WTC11 (cell line): ENCODE measurements around the gene LGR6. TPM values are rescaled to one million over a fixed set of nuclear protein-coding genes. Genes with fewer than 3 reads are reported as not detected.

ENCODE experiments used
- ATAC-seq: fragments of 200-7000 bp; cut with Tn5 transposase; 2 replicates; pipeline ENCODE4 v1.10.0; 2021; ENCODE audit warnings: mild to moderate bottlenecking, moderate library complexity
- CTCF ChIA-PET: fragments of 300-600 bp; sonication (Branson Sonifier 250); formaldehyde crosslinking; loops from one replicate; lab custom pipeline; 2021; ENCODE audit warnings: antibody characterized with exemption; lab: Charles Lee
- POLR2A ChIA-PET: fragments of 350-600 bp; sonication (Branson Sonifier 250); formaldehyde crosslinking; loops from one replicate; lab custom pipeline; 2021; ENCODE audit warnings: antibody characterized with exemption; lab: Charles Lee
- DNase-seq: peaks from one replicate; pipeline ENCODE4 v3.0.0; 2021; ENCODE audit warnings: low spot score
- H3K27ac Mint-ChIP-seq: 2 replicates; pipeline ENCODE4 v1.8.0; 2021; ENCODE audit warnings: mixed read lengths
- H3K27me3 Mint-ChIP-seq: 2 replicates; pipeline ENCODE4 v1.8.0; 2021; ENCODE audit warnings: low read depth, mild to moderate bottlenecking, moderate library complexity, mixed read lengths
- H3K36me3 Mint-ChIP-seq: 2 replicates; pipeline ENCODE4 v1.8.0; 2021; ENCODE audit warnings: mixed read lengths
- H3K4me1 Mint-ChIP-seq: 2 replicates; pipeline ENCODE4 v1.8.0; 2022; ENCODE audit warnings: mixed read lengths
- H3K4me3 Mint-ChIP-seq: 2 replicates; pipeline ENCODE4 v1.8.0; 2021; ENCODE audit warnings: mild to moderate bottlenecking, moderate library complexity, mixed read lengths
- H3K9me3 Mint-ChIP-seq: 2 replicates; pipeline ENCODE4 v1.8.0; 2021; ENCODE audit warnings: mixed read lengths
- MYBL2 ChIP-seq: sonication (generic); formaldehyde crosslinking; IDR thresholded peaks from 2 replicates; pipeline ENCODE4 v1.8.1; 2023; ENCODE audit warnings: mild to moderate bottlenecking, moderate library complexity, missing genetic modification reagents
- PRRX2 ChIP-seq: fragments of 250-450 bp; sonication (Bioruptor Pico); IDR thresholded peaks from 2 replicates; pipeline ENCODE4 v1.8.0; 2021; ENCODE audit warnings: mild to moderate bottlenecking
- RELA ChIP-seq: sonication (generic); formaldehyde crosslinking; IDR thresholded peaks from 2 replicates; pipeline ENCODE4 v1.8.1; 2022; ENCODE audit warnings: missing genetic modification reagents, mild to moderate bottlenecking, borderline replicate concordance
- total RNA-seq: library from RNA; stranded (reverse); gene quantifications from 3 replicates; pipeline ENCODE4 v1.2.3, GENCODE V29; 2021
- TF ChIP-seq, protein P1 (sequence below): sonication (generic); formaldehyde crosslinking; IDR thresholded peaks from 2 replicates; pipeline ENCODE4 v1.8.0; 2022; ENCODE audit warnings: mild to moderate bottlenecking, missing genetic modification reagents
- TF ChIP-seq, protein P2 (sequence below): fragments of 250-450 bp; sonication (Bioruptor Pico); IDR thresholded peaks from 2 replicates; pipeline ENCODE4 v2.1.2; 2022; ENCODE audit warnings: mild to moderate bottlenecking, moderate library complexity
- TF ChIP-seq, protein P3 (sequence below): sonication (generic); formaldehyde crosslinking; IDR thresholded peaks from 2 replicates; pipeline ENCODE4 v1.8.0; 2022; ENCODE audit warnings: missing genetic modification reagents
- TF ChIP-seq, protein P4 (sequence below): sonication (generic); formaldehyde crosslinking; IDR thresholded peaks from 2 replicates; pipeline ENCODE4 v1.8.1; 2022; ENCODE audit warnings: low read depth, mild to moderate bottlenecking, moderate library complexity, missing genetic modification reagents, borderline replicate concordance
- TF ChIP-seq, protein P5 (sequence below): sonication (generic); formaldehyde crosslinking; IDR thresholded peaks from 2 replicates; pipeline ENCODE4 v1.8.0; 2023; ENCODE audit warnings: missing genetic modification reagents
- TF ChIP-seq, protein P6 (sequence below): fragments of 250-450 bp; sonication (Bioruptor Pico); IDR thresholded peaks from 2 replicates; pipeline ENCODE4 v1.8.0; 2021; ENCODE audit warnings: mild to moderate bottlenecking

The LGR6 gene
- total RNA-seq, 1 experiment from 2014 or later, result 1.1 TPM

DNA sequence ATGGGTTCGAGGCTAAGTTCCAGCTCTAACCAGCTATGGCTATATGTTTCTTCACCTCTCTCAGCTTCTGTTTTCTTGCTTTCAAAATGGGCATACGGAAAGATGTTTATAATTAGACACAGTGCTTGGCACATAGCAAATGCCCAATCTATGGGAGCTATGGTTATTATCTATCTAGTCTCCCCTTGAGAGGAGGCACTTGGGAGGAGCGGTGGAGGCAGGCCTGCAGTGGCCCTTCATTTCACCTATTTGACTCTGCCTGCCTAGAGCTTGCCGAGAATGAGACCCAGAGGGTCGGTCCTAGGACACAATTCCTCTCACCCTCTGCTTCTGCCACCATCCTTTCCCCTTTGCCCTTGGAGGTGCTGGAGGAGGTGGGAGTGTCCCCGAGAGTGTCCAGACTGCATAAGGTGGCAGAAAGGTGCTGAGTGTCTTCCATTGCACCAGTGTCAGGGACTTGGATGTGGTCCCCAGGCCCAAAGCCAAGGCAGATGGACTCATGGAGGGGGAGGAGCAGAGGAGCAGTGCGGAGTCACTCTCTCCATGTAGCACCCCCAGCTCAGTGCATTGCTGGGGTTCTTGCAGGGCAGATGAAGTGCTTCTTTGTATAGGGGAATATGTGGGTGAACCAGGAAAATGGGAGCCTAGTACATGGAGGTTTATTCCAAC lies 9.0 kb downstream of the LGR6 start:
- Mint-ChIP-seq H3K27me3 (no peaks in the 10 kb centered on the region), H3K4me1 (0 out of 2 replicates have a peak, but pooled peaks cover 3% of the 10 kb centered on the region), H3K4me3 (no peak overlapping the region), H3K27ac (no peak overlapping the region), H3K36me3 (no peaks in the 10 kb centered on the region), H3K9me3 (no peaks in the 10 kb centered on the region)
- DNase-seq, result no peak
- CTCF ChIA-PET, result interaction anchor here (1.0 to 2.5 kb wide), 5 partner anchors 10 to 48 kb away, joined by 3 to 7 read pairs (median 4); no protein-coding TSS in a partner anchor
- no peak for ATAC-seq
- no peak for TF ChIP-seq MYBL2 (CRISPR knock-in tag)
- TF ChIP-seq, protein P1, sequence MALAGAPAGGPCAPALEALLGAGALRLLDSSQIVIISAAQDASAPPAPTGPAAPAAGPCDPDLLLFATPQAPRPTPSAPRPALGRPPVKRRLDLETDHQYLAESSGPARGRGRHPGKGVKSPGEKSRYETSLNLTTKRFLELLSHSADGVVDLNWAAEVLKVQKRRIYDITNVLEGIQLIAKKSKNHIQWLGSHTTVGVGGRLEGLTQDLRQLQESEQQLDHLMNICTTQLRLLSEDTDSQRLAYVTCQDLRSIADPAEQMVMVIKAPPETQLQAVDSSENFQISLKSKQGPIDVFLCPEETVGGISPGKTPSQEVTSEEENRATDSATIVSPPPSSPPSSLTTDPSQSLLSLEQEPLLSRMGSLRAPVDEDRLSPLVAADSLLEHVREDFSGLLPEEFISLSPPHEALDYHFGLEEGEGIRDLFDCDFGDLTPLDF (CRISPR knock-in tag), result no peak
- POLR2A ChIA-PET, result no interaction called here

DNA sequence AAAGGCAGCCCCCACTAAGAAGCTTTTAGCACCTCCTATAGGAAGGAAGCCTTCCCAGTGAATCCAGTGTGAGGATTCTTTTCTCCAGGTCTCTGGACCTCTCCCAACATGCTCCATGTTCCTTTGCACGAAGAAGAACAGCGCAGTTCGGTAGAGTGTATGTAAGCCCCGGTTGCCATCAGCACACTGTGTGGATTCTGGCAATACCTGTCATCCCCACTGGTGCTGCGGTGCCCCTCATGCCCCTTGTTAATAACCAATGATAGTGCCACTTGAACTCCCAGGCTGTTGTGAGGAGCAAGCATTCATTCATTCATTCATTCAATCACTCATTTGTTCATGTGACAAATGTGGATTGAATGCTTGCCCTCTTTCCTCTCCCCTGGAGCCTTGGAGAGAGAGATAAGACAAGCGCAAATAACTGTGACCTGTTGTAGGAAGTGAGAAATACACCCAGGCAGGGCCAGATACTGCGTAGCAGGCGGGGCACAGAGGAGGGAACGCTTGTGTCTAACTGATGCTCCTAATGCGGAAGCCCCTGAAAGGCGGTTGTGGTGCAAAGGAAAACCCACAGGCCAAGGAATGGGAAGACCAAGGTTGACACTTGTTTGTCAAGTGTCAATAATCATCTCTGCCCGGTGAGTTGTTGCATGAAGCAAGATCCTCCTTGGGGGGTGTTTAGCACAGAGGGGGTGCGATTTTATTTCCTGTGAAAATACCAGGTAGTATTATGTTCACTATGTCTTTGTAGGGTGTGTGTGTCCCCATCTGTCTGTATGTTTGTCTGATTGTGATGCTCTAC lies 9.8 kb downstream of the LGR6 start:
- ChIA-PET POLR2A (no interaction called here), CTCF (interaction anchor here (0.9 to 2.5 kb wide), 5 partner anchors 11 to 27 kb away, joined by 3 to 7 read pairs (median 4); no protein-coding TSS in a partner anchor)
- H3K9me3 Mint-ChIP-seq, result no peaks in the 10 kb centered on the region

DNA sequence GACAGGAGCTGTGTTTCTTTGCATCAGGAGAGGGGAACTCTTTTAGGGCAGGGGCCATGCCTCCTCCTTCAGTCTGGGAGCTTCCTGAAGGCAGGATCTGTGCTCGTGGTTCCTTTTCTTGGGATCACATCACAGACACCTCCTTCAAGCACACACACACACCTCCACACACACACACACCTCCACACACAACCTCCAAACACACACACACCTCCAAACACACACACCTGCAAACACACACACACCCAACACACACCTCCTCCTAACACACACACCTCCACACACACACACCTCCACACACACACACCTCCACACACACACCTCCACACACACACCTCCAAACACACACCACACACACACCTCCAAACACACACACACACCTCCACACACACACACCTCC lies 10.5 kb downstream of the LGR6 start:
- DNase-seq (no peak), ATAC-seq (no peak)
- Mint-ChIP-seq H3K27ac (no peak overlapping the region), H3K27me3 (no peaks in the 10 kb centered on the region; the same call in 1 of the 2 replicates), H3K36me3 (no peaks in the 10 kb centered on the region), H3K4me3 (no peak overlapping the region), H3K4me1 (0 out of 2 replicates have a peak, but pooled peaks cover 3% of the 10 kb centered on the region), H3K9me3 (no peaks in the 10 kb centered on the region)
- CTCF ChIA-PET, result interaction anchor here (0.9 to 2.5 kb wide), 2 partner anchors 11 to 21 kb away, joined by 3 to 7 read pairs; no protein-coding TSS in a partner anchor
- POLR2A ChIA-PET, result no interaction called here
- TF ChIP-seq, protein P2, sequence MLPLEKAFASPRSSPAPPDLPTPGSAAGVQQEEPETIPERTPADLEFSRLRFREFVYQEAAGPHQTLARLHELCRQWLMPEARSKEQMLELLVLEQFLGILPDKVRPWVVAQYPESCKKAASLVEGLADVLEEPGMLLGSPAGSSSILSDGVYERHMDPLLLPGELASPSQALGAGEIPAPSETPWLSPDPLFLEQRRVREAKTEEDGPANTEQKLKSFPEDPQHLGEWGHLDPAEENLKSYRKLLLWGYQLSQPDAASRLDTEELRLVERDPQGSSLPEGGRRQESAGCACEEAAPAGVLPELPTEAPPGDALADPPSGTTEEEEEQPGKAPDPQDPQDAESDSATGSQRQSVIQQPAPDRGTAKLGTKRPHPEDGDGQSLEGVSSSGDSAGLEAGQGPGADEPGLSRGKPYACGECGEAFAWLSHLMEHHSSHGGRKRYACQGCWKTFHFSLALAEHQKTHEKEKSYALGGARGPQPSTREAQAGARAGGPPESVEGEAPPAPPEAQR (CRISPR knock-in tag), result no peak
- TF ChIP-seq, protein P3, sequence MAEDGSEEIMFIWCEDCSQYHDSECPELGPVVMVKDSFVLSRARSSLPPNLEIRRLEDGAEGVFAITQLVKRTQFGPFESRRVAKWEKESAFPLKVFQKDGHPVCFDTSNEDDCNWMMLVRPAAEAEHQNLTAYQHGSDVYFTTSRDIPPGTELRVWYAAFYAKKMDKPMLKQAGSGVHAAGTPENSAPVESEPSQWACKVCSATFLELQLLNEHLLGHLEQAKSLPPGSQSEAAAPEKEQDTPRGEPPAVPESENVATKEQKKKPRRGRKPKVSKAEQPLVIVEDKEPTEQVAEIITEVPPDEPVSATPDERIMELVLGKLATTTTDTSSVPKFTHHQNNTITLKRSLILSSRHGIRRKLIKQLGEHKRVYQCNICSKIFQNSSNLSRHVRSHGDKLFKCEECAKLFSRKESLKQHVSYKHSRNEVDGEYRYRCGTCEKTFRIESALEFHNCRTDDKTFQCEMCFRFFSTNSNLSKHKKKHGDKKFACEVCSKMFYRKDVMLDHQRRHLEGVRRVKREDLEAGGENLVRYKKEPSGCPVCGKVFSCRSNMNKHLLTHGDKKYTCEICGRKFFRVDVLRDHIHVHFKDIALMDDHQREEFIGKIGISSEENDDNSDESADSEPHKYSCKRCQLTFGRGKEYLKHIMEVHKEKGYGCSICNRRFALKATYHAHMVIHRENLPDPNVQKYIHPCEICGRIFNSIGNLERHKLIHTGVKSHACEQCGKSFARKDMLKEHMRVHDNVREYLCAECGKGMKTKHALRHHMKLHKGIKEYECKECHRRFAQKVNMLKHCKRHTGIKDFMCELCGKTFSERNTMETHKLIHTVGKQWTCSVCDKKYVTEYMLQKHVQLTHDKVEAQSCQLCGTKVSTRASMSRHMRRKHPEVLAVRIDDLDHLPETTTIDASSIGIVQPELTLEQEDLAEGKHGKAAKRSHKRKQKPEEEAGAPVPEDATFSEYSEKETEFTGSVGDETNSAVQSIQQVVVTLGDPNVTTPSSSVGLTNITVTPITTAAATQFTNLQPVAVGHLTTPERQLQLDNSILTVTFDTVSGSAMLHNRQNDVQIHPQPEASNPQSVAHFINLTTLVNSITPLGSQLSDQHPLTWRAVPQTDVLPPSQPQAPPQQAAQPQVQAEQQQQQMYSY (CRISPR knock-in tag), result no peak
- no peak for TF ChIP-seq PRRX2 (CRISPR knock-in tag)

More for the DNA sequence above, 9.8 kb downstream of the LGR6 start:
- TF ChIP-seq, protein P4, sequence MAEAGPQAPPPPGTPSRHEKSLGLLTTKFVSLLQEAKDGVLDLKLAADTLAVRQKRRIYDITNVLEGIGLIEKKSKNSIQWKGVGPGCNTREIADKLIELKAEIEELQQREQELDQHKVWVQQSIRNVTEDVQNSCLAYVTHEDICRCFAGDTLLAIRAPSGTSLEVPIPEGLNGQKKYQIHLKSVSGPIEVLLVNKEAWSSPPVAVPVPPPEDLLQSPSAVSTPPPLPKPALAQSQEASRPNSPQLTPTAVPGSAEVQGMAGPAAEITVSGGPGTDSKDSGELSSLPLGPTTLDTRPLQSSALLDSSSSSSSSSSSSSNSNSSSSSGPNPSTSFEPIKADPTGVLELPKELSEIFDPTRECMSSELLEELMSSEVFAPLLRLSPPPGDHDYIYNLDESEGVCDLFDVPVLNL, result no peak
- TF ChIP-seq, protein P5, sequence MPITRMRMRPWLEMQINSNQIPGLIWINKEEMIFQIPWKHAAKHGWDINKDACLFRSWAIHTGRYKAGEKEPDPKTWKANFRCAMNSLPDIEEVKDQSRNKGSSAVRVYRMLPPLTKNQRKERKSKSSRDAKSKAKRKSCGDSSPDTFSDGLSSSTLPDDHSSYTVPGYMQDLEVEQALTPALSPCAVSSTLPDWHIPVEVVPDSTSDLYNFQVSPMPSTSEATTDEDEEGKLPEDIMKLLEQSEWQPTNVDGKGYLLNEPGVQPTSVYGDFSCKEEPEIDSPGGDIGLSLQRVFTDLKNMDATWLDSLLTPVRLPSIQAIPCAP (CRISPR knock-in tag), result no peak
- TF ChIP-seq RELA, result no peak
- TF ChIP-seq, protein P6, sequence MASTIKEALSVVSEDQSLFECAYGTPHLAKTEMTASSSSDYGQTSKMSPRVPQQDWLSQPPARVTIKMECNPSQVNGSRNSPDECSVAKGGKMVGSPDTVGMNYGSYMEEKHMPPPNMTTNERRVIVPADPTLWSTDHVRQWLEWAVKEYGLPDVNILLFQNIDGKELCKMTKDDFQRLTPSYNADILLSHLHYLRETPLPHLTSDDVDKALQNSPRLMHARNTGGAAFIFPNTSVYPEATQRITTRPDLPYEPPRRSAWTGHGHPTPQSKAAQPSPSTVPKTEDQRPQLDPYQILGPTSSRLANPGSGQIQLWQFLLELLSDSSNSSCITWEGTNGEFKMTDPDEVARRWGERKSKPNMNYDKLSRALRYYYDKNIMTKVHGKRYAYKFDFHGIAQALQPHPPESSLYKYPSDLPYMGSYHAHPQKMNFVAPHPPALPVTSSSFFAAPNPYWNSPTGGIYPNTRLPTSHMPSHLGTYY, result no peak
- H3K4me3 Mint-ChIP-seq, result no peak overlapping the region
- 0 out of 2 replicates have a peak, but pooled peaks cover 3% of the 10 kb centered on the region for H3K4me1 Mint-ChIP-seq
- no peak overlapping the region for H3K27ac Mint-ChIP-seq
- H3K27me3 Mint-ChIP-seq, result no peaks in the 10 kb centered on the region; the same call in 1 of the 2 replicates
- no peak for ATAC-seq
- no peaks in the 10 kb centered on the region for H3K36me3 Mint-ChIP-seq
- DNase-seq, result no peak
